Gastrocnemius medialis (tissue), 4 donors: ENCODE measurements around the gene GMEB2. TPM values are rescaled to one million over a fixed set of nuclear protein-coding genes. Genes with fewer than 3 reads are reported as not detected.

Source experiments
- ATAC-seq, 2 donors: fragments of 150-250 bp; one replicate each; pipeline ENCODE4 v1.9.1; 2016
- DNase-seq, 2 donors: peaks; one replicate each; pipeline ENCODE4 v3.0.0-alpha.2; 2019
- H3K27ac ChIP-seq, 4 donors: fragments of 200-600 bp; sonication (generic); 1 replicate in 1 of 4; 2 replicates in 3 of 4; pipeline ENCODE4 v1.5.1; 2016 to 2018; ENCODE audit warnings: mild to moderate bottlenecking in 2 of 4, moderate library complexity in 1 of 4
- H3K27me3 ChIP-seq, 3 donors: fragments of 200-600 bp; sonication (generic) in 2 of 3; 1 replicate in 1 of 3; 2 replicates in 2 of 3; pipeline versions ENCODE4 v1.5.1 to v1.6.0; 2016 to 2019; ENCODE audit warnings: mild to moderate bottlenecking in 1 of 3, moderate library complexity in 1 of 3
- H3K36me3 ChIP-seq, 2 donors: fragments of 200-600 bp; sonication (generic) in 1 of 2; one replicate each; pipeline ENCODE4 v1.5.1; 2017 to 2018
- H3K4me1 ChIP-seq, 2 donors: fragments of 200-600 bp; sonication (generic) in 1 of 2; one replicate each; pipeline ENCODE4 v1.5.1; 2016 to 2017; ENCODE audit warnings: mild to moderate bottlenecking in 2 of 2
- H3K4me3 ChIP-seq, 4 donors: fragments of 200-600 bp; sonication (generic) in 3 of 4; 1 replicate in 1 of 4; 2 replicates in 3 of 4; pipeline ENCODE4 v1.5.1; 2016 to 2019; ENCODE audit warnings: mild to moderate bottlenecking in 2 of 4
- H3K9me3 ChIP-seq, 3 donors: fragments of 200-600 bp; sonication (generic) in 2 of 3; 1 replicate in 1 of 3; 2 replicates in 2 of 3; pipeline ENCODE4 v1.5.1; 2016 to 2019
- POLR2A ChIP-seq, 2 donors: fragments of 450-650 bp; IDR thresholded peaks; one replicate each; pipeline ENCODE4 v1.6.1; 2017; ENCODE audit warnings: antibody characterized with exemption in 2 of 2, mild to moderate bottlenecking in 2 of 2, moderate library complexity in 2 of 2
- in situ Hi-C, 4 donors: fragments of 200-750 bp; cut with MboI; loops; one replicate each; pipeline versions ENCODE4 v1.15.0 to v1.8.0; 2017; ENCODE audit warnings: low sequenced_read_pairs in 4 of 4
- intact Hi-C: fragments of 100-400 bp; cut with DNase I; formaldehyde crosslinking; loops from one replicate; pipeline ENCODE4 v1.15.1; 2023; ENCODE audit warnings: low total_unique reads
- total RNA-seq, 4 donors: library from RNA; depleted of rRNA; stranded (reverse); fragments of >200 nt; gene quantifications; one replicate each; pipeline versions ENCODE4 v1.1.0 to v1.2.3, GENCODE V29; 2016
- TF ChIP-seq, protein P1 (sequence below), 5 experiments: fragments of 450-650 bp in 3 of 5; fragments of 200-600 bp in 2 of 5; sonication (generic) in 2 of 5; IDR thresholded peaks in 4 of 5; conservative IDR thresholded peaks in 1 of 5; 1 replicate in 4 of 5; 2 replicates in 1 of 5; pipeline ENCODE4 v1.5.1; 2016 to 2019; ENCODE audit warnings: antibody characterized with exemption in 5 of 5, mild to moderate bottlenecking in 3 of 5, moderate library complexity in 3 of 5

GMEB2 gene
- total RNA-seq, 4 donors from 2014 or later: 6.1 to 14.3 (median 6.8) TPM

GRCh38 chr20:63648895-63649589 is 22.1 kb upstream of the GMEB2 start:
- peaks cover 15 to 21% (median 18%) of the 10 kb centered on the region in 3 donors for H3K27me3 ChIP-seq
- no peak overlapping the region for H3K4me3 ChIP-seq
- intact Hi-C loops: no loop called here
- H3K4me1 ChIP-seq: peaks cover 4 to 11% of the 10 kb centered on the region in 2 donors
- TF ChIP-seq, protein P1, sequence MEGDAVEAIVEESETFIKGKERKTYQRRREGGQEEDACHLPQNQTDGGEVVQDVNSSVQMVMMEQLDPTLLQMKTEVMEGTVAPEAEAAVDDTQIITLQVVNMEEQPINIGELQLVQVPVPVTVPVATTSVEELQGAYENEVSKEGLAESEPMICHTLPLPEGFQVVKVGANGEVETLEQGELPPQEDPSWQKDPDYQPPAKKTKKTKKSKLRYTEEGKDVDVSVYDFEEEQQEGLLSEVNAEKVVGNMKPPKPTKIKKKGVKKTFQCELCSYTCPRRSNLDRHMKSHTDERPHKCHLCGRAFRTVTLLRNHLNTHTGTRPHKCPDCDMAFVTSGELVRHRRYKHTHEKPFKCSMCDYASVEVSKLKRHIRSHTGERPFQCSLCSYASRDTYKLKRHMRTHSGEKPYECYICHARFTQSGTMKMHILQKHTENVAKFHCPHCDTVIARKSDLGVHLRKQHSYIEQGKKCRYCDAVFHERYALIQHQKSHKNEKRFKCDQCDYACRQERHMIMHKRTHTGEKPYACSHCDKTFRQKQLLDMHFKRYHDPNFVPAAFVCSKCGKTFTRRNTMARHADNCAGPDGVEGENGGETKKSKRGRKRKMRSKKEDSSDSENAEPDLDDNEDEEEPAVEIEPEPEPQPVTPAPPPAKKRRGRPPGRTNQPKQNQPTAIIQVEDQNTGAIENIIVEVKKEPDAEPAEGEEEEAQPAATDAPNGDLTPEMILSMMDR (IDR thresholded peaks at IDR 0.05 in 4 of 5, conservative IDR thresholded peaks at IDR 0.05 in 1 of 5): no peak
- TF ChIP-seq POLR2A (IDR thresholded peaks at IDR 0.05): no peak
- in situ Hi-C loops: loop anchor here in 1 of 4 donors (25.0 kb wide), 1 partner anchor 112 kb away; the partner anchor contains the start of genes PTK6 and SRMS
- H3K36me3 ChIP-seq: no peaks in the 10 kb centered on the region
- no peak for DNase-seq
- no peak for ATAC-seq
- H3K9me3 ChIP-seq: no peaks in the 10 kb centered on the region
- no peak overlapping the region for H3K27ac ChIP-seq

DNA sequence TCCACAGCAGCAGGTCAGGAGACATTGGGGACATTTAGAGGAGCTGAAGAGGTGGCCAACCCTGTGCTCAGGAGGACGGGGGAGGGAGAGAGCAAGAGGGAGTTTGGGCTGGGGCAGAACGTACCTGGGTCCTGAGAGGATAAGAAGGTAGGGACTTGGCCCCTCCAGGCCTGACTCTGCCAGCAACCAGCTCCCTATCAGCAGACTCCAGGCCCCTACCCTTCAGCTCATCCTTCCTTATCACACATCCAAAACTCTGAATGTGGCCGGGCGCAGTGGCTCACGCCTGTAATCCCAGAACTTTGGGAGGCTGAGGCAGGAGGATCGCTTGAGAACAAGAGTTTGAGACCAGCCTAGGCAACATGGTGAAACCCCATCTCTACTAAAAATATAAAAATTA is 21.3 kb upstream of the GMEB2 start:
- no peaks in the 10 kb centered on the region for H3K9me3 ChIP-seq
- no peak overlapping the region for H3K27ac ChIP-seq
- H3K27me3 ChIP-seq: peaks cover 15 to 18% (median 18%) of the 10 kb centered on the region in 3 donors
- ATAC-seq: no peak
- H3K4me3 ChIP-seq: no peak overlapping the region
- TF ChIP-seq, protein P1 (IDR thresholded peaks at IDR 0.05 in 4 of 5, conservative IDR thresholded peaks at IDR 0.05 in 1 of 5): no peak
- TF ChIP-seq POLR2A (IDR thresholded peaks at IDR 0.05): no peak
- peaks cover 4 to 5% of the 10 kb centered on the region in 2 donors for H3K4me1 ChIP-seq
- intact Hi-C loops: no loop called here
- no peak for DNase-seq
- in situ Hi-C loops: loop anchor here in 1 of 4 donors (25.0 kb wide), 1 partner anchor 111 kb away; the partner anchor contains the start of genes PTK6 and SRMS
- H3K36me3 ChIP-seq: no peaks in the 10 kb centered on the region

DNA sequence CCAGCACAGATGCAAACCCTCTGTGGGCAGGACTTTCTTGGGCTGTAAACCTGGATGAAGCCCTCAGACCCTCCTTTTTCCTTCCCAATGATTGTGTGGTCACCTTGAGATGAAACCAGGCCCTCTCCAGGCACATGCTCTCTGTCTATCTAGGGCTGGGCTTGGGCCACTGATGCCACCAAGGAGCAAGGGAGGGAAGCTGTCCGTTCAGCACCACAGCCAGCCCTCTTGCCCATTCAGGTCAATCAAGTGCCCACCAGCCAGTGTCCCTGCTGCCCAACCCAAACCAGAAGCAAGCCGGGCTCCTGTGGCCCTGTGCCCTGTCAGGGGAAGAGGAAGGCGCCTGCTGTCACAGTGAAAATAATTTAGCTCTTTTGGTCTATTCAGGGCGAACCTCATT is 18.3 kb upstream of the GMEB2 start:
- Histone ChIP-seq H3K36me3 (no peaks in the 10 kb centered on the region), H3K27ac (no peak overlapping the region), H3K9me3 (no peaks in the 10 kb centered on the region), H3K27me3 (no peaks in the 10 kb centered on the region), H3K4me3 (no peak overlapping the region), H3K4me1 (peaks cover 7 to 9% of the 10 kb centered on the region in 2 donors)
- ATAC-seq (no peak), DNase-seq (no peak)
- intact Hi-C loops: no loop called here
- TF ChIP-seq POLR2A (IDR thresholded peaks at IDR 0.05): no peak
- TF ChIP-seq, protein P1 (IDR thresholded peaks at IDR 0.05 in 4 of 5, conservative IDR thresholded peaks at IDR 0.05 in 1 of 5): no peak
- in situ Hi-C loops: loop anchor here in 1 of 4 donors (25.0 kb wide), 1 partner anchor 108 kb away; the partner anchor contains the start of genes PTK6 and SRMS

DNA sequence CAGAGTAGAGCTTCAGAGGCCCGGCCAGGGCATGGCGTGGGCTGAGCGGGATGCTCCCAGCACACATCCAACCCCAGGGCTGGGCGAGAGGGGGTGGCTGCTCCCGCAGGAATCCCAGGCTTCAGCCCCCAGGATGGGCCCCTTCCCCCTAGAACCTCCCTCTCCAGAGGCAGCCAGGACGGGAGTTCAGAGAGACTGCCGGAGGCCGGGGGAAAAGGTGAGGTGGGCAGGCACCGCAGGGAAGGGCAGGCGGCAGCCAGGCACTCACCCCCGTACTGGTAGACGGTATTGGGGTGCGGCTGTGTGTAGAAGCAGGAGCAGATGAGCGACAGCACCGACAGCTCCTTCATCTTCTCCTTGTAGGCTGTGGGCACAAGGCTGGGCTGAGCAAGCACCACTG is 17.0 kb upstream of the GMEB2 start:
- H3K27me3 ChIP-seq: no peaks in the 10 kb centered on the region
- H3K27ac ChIP-seq: no peak overlapping the region
- no peaks in the 10 kb centered on the region for H3K9me3 ChIP-seq
- H3K4me3 ChIP-seq: no peak overlapping the region
- ATAC-seq (no peak), DNase-seq (no peak)
- H3K36me3 ChIP-seq: no peaks in the 10 kb centered on the region
- no peak for TF ChIP-seq POLR2A (IDR thresholded peaks at IDR 0.05)
- TF ChIP-seq, protein P1 (IDR thresholded peaks at IDR 0.05 in 4 of 5, conservative IDR thresholded peaks at IDR 0.05 in 1 of 5): no peak
- intact Hi-C loops (loop anchor here (2.0 to 5.0 kb wide), 2 partner anchors 15 to 93 kb away; partner anchors contain the start of genes LIME1, RTEL1 and SLC2A4RG), in situ Hi-C loops (loop anchor here in 1 of 4 donors (25.0 kb wide), 1 partner anchor 107 kb away; the partner anchor contains the start of genes PTK6 and SRMS)
- peaks cover 7 to 9% of the 10 kb centered on the region in 2 donors for H3K4me1 ChIP-seq
